LoVo (cell line): ENCODE data around the gene CFAP43.
"Not testable (repeated sequence)": the region's sequence is repeated elsewhere in the genome, so short reads cannot be mapped to it uniquely, and the experiment has no call there.

Experiments used
- DNase-seq: peaks from one replicate; pipeline ENCODE4 v3.0.0-alpha.2; 2016; ENCODE audit warnings: low spot score

Gene CFAP43

DNA sequence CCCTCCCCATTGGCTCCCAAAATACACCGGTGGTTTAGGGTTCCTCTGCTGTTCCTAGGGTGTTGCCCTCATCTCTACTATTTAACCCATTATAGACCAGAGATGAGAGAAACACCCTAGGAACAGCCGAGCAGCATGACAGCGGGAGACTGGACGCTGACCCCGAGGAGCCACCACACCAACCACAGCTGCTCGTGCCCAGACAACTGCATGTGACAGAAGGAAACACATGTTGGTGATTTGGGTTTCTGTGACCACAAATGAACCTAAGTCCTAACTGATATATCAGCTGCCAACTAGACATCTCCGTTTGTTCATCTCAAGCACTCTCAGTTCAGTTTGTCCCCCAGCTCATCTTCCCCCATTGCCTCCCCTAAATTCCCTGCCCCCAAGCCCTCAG, 13.4 kb downstream of the CFAP43 start:
- DNase-seq = no peak

DNA sequence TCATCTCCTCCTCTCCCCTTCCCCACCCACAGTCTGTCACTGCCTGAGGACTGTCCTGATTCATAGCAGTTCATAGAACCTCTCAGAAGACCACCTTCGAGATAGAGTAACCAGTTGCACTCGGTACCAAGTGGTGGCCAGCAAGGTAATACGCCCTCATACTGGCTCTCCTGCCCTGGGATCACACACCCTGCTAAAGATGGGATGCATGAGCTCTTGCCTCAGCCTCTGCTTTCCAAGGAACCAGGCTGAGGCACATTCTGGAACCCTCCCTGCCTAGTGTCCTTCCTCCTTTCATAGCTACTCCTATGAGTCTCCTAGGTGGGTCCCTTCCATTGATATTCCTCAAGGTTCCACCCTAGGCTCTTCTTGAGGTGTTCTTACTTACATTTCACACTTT, 15.5 kb downstream of the CFAP43 start:
- no peak for DNase-seq

DNA sequence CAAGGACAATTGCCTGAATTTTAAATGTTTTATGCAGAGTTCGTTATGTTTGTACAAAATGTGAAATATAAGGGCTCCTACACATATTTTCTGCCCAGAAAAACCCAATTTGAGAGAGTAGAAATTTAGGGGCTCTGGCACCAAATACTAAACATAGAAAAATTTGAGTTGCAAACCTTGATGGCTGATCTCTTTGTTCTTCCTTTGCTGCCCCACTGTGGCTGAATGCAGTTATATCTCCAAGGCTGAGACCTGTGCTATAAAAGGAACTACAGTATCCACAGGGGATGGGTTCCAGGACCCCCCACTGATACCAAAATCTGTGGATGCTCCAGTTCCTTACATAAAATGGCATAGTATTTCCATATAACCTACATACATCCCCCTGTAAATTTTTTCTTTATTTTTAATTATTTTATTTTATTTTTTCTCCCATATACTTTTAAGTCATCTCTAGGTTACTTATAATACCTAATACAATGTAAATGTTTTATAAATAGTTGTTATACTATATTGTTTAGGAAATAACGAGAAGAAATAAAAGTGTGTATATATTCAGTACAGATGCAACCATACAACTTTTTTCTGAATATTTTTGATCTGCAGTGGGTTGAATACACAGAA, 22.5 kb downstream of the CFAP43 start:
- peak; percentile 51 for DNase-seq

DNA sequence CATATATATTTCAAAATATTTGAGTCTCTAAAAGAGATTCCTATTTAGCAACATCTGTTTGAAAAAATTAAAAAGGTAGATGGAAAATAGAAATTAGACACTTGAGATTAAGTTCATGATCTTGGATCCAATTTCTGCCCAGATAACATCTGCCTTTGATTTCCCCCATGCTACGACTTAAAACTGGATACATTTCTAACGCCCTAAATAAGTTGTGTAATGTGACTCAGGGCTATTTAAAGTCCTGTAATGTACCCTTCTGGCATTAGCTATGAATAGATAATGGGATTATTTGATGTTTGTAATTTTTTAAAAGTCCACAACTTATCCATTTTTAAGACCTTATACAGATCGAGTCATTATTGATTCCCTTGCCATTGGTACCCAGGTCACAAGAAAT, 23.4 kb downstream of the CFAP43 start:
- no peak for DNase-seq

GRCh38 chr10:104202231-104202630, 29.9 kb downstream of the CFAP43 start:
- no peak for DNase-seq

DNA sequence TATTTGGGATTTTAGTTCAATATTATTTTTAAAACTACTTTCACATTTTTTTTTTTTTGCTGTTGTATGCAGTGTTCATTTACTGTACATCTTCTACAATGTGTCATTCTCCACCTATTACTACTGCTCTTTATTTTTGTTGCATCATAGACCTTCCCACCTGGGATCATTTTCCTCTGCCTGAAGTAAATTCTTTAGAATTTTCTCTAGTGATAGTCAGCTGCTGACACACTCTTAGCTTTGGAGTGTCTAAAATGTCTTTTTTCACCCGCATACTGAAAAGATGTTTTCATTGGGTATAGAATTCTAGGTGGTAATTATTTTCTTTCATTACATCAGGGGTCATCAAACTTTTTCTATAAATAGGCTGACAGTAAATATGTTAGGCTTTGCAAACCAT, 30.5 kb downstream of the CFAP43 start:
- DNase-seq = no peak

- DNase-seq = no peak
Measured at GRCh38 chr10:104199567-104199966, 32.6 kb downstream of the CFAP43 start.

- peak; percentile 71 for DNase-seq
Measured at GRCh38 chr10:104197364-104197763, 34.8 kb downstream of the CFAP43 start.

DNA sequence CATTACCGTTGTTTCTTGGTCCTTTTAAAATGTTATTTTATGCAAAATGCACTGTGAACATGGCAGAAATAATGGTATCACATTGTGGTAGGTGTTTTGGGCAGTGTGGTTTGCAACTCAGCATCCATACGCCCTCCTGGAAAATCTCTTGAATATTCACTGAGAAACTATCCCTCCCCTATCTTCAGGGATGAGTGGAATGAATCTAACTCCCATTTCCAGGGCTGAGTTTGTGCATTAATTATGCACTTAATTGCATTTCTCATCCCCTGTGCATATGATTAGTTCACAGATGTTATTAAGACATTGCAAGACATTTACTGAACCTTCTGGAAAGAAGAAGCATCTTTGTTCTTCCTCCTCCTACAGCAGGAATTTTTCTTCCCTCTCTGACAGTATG, 36.5 kb downstream of the CFAP43 start:
- DNase-seq = no peak

GRCh38 chr10:104193787-104194186, 38.4 kb downstream of the CFAP43 start:
- no peak for DNase-seq

DNA sequence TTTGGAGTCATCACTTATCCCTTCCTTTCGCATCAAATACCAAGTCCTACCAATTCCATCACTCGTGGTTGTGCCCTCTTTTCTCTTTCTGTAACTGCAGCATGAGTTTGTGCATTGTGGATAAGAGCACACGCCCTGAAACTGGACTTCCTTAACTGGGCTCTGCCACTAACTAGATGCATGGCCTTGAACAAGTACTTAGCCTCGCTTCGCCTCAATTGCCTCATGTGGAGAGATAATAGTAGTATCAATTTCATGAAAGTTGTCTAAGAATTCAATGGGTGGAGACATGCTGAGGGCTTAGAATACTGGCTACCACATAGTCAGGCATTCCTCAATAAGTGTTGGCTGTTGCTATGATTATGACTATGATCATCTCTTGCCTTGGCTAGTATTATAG, 41.5 kb downstream of the CFAP43 start:
- DNase-seq = no peak

DNA sequence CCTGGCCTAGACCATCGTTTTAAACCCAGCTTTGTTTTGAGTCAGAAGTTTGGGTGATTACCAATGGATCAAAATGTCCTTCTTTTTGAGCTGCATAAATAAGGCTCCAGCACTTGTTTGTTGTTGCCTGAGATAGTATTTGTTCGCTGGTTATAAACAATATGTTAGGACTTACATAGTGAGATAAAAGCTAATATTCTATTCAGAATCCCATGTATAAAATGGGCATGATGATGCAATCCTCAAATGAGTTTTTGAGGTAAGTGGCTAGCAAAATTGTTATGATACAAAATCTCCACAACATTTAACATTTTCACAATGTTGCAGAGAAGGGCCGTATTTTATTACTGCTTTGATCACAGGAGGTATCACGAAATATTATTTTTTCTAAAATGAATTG, 48.5 kb downstream of the CFAP43 start:
- no peak for DNase-seq

GRCh38 chr10:104174136-104174535, 58.0 kb downstream of the CFAP43 start:
- DNase-seq = not testable (repeated sequence)

- no peak for DNase-seq
Measured at GRCh38 chr10:104170610-104171254, 61.4 kb downstream of the CFAP43 start.

DNA sequence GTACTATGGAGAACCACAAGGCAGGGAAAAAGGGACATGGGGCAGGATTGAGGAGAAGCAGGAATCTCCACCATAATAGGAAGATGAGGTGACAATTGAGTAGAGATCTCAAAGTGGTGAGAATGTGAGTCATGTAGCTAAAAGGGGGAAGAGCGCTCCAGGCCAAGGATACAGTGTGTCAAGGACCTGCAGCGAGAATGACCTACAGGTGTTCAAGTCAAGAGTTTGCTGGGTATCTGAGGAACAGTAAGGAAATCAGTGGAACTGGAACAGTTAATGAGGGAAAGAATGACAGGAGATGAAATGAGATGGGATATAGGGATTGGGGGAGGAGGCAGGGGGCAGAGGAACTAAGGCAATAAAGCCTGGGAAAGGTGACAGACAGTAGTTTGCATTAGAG, 76.6 kb downstream of the CFAP43 start:
- no peak for DNase-seq

GRCh38 chr10:104151737-104152136, 80.4 kb downstream of the CFAP43 start:
- no peak for DNase-seq

GRCh38 chr10:104150139-104150538, 82.0 kb downstream of the CFAP43 start:
- no peak for DNase-seq

DNA sequence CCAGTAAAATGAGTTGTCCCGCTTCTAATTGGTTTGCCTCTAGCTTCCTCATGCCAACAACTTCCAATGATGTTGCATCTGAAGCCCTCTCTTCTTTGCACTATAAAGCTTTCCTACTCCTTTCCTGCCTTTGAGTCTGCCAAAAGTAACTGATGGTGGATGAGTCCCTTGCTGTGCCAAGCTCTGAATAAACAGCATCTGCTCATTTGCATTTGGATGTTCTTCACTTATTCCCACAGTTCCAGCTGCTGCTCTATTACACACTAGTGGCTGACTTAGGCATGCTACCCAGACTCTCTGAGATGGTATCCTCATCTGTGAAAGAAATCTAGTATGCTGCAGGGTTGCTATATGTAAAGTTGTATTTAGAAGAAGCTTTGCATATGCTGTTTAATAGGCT, 85.3 kb downstream of the CFAP43 start:
- DNase-seq = no peak

GRCh38 chr10:104144931-104145330, 87.2 kb downstream of the CFAP43 start:
- no peak for DNase-seq

DNA sequence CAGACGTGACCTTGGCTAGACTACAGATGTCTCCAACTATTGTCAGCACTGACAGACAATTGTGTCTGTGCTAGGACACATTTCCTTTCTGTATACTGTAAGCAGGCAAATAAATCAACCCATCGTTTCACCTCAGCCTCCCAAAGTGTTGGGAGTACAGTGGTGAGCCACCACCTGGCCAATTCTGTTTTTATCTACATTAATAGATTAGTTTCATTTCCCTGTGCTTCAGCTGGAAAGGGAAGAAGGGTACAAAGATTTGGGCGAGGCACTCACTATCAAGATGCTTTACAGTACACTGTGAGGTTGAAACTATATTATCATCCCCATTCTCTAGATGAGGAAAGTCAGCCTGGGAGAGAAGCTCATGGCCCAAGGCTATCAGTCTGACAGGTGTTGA, 88.3 kb downstream of the CFAP43 start:
- no peak for DNase-seq

DNA sequence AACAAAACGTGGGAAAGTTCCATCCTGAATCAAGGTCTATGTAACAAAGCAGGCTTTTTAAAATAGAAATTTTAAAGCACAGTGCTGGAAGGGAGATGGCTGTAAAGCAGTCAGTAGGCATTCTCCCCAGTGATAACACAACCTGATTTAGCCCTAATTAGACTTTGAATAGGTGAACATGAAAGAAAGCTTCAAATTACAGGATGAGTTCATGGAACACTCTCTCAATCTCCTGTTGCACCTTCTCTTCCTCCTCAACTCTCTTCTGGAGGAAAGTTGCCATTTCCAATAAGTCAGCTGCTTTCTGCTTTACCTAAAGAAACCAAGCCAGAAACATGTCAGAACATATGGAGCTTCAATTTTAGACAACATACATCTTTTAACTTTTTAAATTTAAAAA, 90.1 kb downstream of the CFAP43 start:
- no peak for DNase-seq

GRCh38 chr10:104139221-104139620, 92.9 kb downstream of the CFAP43 start:
- DNase-seq = no peak

- DNase-seq = no peak
Measured at GRCh38 chr10:104138131-104138530, 94.0 kb downstream of the CFAP43 start.

DNA sequence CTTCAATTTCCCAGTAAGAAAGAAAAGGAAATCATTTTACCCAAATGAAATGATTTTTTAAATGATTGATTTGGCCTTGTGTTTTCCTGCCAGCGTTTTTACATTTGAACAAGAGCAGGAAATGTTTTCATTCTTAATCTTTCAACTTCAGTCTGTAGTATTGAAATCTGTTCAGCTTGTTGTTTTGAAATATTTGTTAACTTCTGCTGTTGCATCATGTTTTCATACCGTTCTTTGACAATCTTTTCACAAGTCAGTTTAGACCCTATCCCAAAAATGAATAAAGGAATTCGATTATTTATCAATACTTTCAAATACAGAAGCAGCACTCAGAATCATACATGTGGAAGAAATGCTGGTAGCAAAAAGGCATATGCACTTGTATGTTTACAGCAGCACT, 102.1 kb downstream of the CFAP43 start:
- no peak for DNase-seq
